Common myeloid progenitor, CD34-positive (primary cell): ENCODE measurements around the gene ILF2.

Source experiments
- CTCF ChIA-PET: fragments of 350-600 bp; sonication (Branson Sonifier 250); formaldehyde crosslinking; loops from one replicate; lab custom pipeline; 2021; ENCODE audit warnings: antibody characterized with exemption; lab: Charles Lee
- POLR2A ChIA-PET: fragments of 350-600 bp; sonication (Branson Sonifier 250); formaldehyde crosslinking; loops from one replicate; lab custom pipeline; 2021; ENCODE audit warnings: antibody characterized with exemption; lab: Charles Lee
- DNase-seq, 3 donors: peaks; one replicate each; pipeline versions ENCODE4 v3.0.0 to v3.0.0-alpha.2; 2013
- H3K27ac ChIP-seq, 2 experiments: 1 replicate in 1 of 2; 2 replicates in 1 of 2; pipeline ENCODE4 v1.7.0; 2013; ENCODE audit warnings: inconsistent platforms in 2 of 2, low read length in 2 of 2, mild to moderate bottlenecking in 2 of 2, low read depth in 1 of 2, moderate library complexity in 1 of 2; ENCODE audit not compliant: severe bottlenecking in 2 of 2, insufficient read depth in 1 of 2, poor library complexity in 1 of 2
- H3K27me3 ChIP-seq, 5 experiments: replicated peaks in 2 of 5; 1 replicate in 3 of 5; 2 replicates in 2 of 5; pipeline versions ENCODE4 v1.6.1 to v1.7.0; 2013; ENCODE audit warnings: low read length in 4 of 5, mild to moderate bottlenecking in 2 of 5, moderate library complexity in 2 of 5, inconsistent platforms in 1 of 5; ENCODE audit not compliant: insufficient read depth in 5 of 5, control insufficient read depth in 4 of 5
- H3K36me3 ChIP-seq, 4 experiments: 1 replicate in 2 of 4; 2 replicates in 2 of 4; pipeline versions ENCODE4 v1.6.1 to v1.7.0; 2013; ENCODE audit warnings: low read length in 3 of 4, control low read depth in 1 of 4, mild to moderate bottlenecking in 1 of 4; ENCODE audit not compliant: control insufficient read depth in 4 of 4, insufficient read depth in 4 of 4
- H3K4me1 ChIP-seq, 4 experiments: 1 replicate in 3 of 4; 2 replicates in 1 of 4; pipeline versions ENCODE4 v1.6.1 to v1.7.1; 2013; ENCODE audit warnings: low read length in 3 of 4, mild to moderate bottlenecking in 3 of 4, control low read depth in 1 of 4, inconsistent platforms in 1 of 4, moderate library complexity in 1 of 4; ENCODE audit not compliant: control insufficient read depth in 4 of 4, insufficient read depth in 4 of 4; ENCODE audit errors: control extremely low read depth in 1 of 4
- H3K4me3 ChIP-seq, 7 experiments: 1 replicate in 4 of 7; 2 replicates in 3 of 7; pipeline versions ENCODE4 v1.5.1 to v1.7.0; 2013; ENCODE audit warnings: mild to moderate bottlenecking in 7 of 7, low read length in 6 of 7, moderate library complexity in 6 of 7, inconsistent platforms in 2 of 7, low read depth in 2 of 7, control low read depth in 1 of 7; ENCODE audit not compliant: insufficient read depth in 4 of 7, control insufficient read depth in 1 of 7; ENCODE audit errors: extremely low read depth in 1 of 7
- H3K9me3 ChIP-seq, 5 experiments: 1 replicate in 4 of 5; 2 replicates in 1 of 5; pipeline versions ENCODE4 v1.6.1 to v1.7.1; 2013; ENCODE audit warnings: low read length in 4 of 5, mild to moderate bottlenecking in 2 of 5, inconsistent platforms in 1 of 5, low read depth in 1 of 5, moderate library complexity in 1 of 5; ENCODE audit not compliant: control insufficient read depth in 4 of 5, insufficient read depth in 2 of 5; ENCODE audit errors: control extremely low read depth in 1 of 5
- WGBS: methylation state at CpG from one replicate; pipeline ENCODE4 v1.1.5; 2013; ENCODE audit not compliant: insufficient coverage; 5-methylcytosine and 5-hydroxymethylcytosine counted together

ILF2 gene

GRCh38 chr1:153680120-153680403, 9.3 kb upstream of the ILF2 start:
- ChIA-PET POLR2A (interaction anchor here (0.9 kb wide), 1 partner anchor 47 kb away, joined by 3 read pairs; no protein-coding TSS in a partner anchor), CTCF (interaction anchor here (1.0 to 2.0 kb wide), 10 partner anchors 8 to 169 kb away, joined by 3 to 5 read pairs (median 3); no protein-coding TSS in a partner anchor)
- WGBS = 53% methylated on average over 5 of the region's 10 CpGs
- no peaks in the 10 kb centered on the region for H3K9me3 ChIP-seq
- peaks cover 5 to 43% (median 24%) of the 10 kb centered on the region in 5 experiments for H3K27me3 ChIP-seq
- peaks cover 0 to 23% (median 21%) of the 10 kb centered on the region in 4 experiments for H3K4me1 ChIP-seq
- DNase-seq = no peak
- peak overlapping the region in 3 of 7 experiments; percentile 63 to 72 (median 66) for H3K4me3 ChIP-seq
- H3K36me3 ChIP-seq = no peaks in the 10 kb centered on the region
- H3K27ac ChIP-seq = no peak overlapping the region

- CTCF ChIA-PET = interaction anchor here (1.0 to 2.3 kb wide), 11 partner anchors 8 to 169 kb away, joined by 3 to 5 read pairs (median 3); no protein-coding TSS in a partner anchor
- 3% methylated on average over 60 of the region's 73 CpGs for WGBS
- H3K4me3 ChIP-seq = peak overlapping the region; percentile 11 to 72 (median 50)
Measured at GRCh38 chr1:153679337-153680119, 8.7 kb upstream of the ILF2 start.

GRCh38 chr1:153678519-153679336, 7.9 kb upstream of the ILF2 start, which contains the start of gene NPR1:
Gene NPR1 (plus strand): TSS chr1:153678688. CDS start chr1:153679109, 421 bp downstream.
- H3K36me3 ChIP-seq = no peaks in the 10 kb centered on the region
- ChIA-PET POLR2A (no interaction called here), CTCF (interaction anchor here (0.6 to 3.6 kb wide), 11 partner anchors 9 to 168 kb away, joined by 3 to 21 read pairs (median 4); partner anchors contain the start of genes INTS3 and S100A13)
- H3K27ac ChIP-seq = no peak within 1 kb of the TSS
- peaks cover 0 to 23% (median 21%) of the 10 kb centered on the region in 4 experiments for H3K4me1 ChIP-seq
- under 1% methylated on average over 71 of the region's 78 CpGs for WGBS
- H3K4me3 ChIP-seq = peak within 1 kb of the TSS; percentile 11 to 72 (median 50)
- H3K9me3 ChIP-seq = no peaks in the 10 kb centered on the region
- DNase-seq = peak in 2 of 3 donors; percentile 39 to 50
- peaks cover 5 to 43% (median 24%) of the 10 kb centered on the region in 5 experiments for H3K27me3 ChIP-seq

More at GRCh38 chr1:153679337-153680119, 8.7 kb upstream of the ILF2 start:
- peaks cover 0 to 23% (median 21%) of the 10 kb centered on the region in 4 experiments for H3K4me1 ChIP-seq
- H3K36me3 ChIP-seq = no peaks in the 10 kb centered on the region
- POLR2A ChIA-PET = interaction anchor here (0.9 kb wide), 1 partner anchor 48 kb away, joined by 3 read pairs; no protein-coding TSS in a partner anchor
- peak; percentile 22 to 62 (median 46) for DNase-seq
- no peaks in the 10 kb centered on the region for H3K9me3 ChIP-seq
- H3K27me3 ChIP-seq = peaks cover 5 to 43% (median 24%) of the 10 kb centered on the region in 5 experiments
- H3K27ac ChIP-seq = no peak overlapping the region

GRCh38 chr1:153677718-153678518, 7.1 kb upstream of the ILF2 start:
- CTCF ChIA-PET = interaction anchor here (0.6 to 3.6 kb wide), 13 partner anchors 10 to 168 kb away, joined by 3 to 21 read pairs (median 4); partner anchors contain the start of genes INTS3, S100A13 and SLC27A3
- WGBS = 2% methylated on average over 20 of the region's 29 CpGs
- POLR2A ChIA-PET = no interaction called here
- peak; percentile 49 to 60 (median 59) for DNase-seq
- peaks cover 5 to 43% (median 24%) of the 10 kb centered on the region in 5 experiments for H3K27me3 ChIP-seq
- H3K36me3 ChIP-seq = no peaks in the 10 kb centered on the region
- H3K9me3 ChIP-seq = no peaks in the 10 kb centered on the region
- H3K4me3 ChIP-seq = peak overlapping the region in 4 of 7 experiments; percentile 43 to 72 (median 64)
- H3K4me1 ChIP-seq = peaks cover 0 to 23% (median 21%) of the 10 kb centered on the region in 4 experiments
- no peak overlapping the region for H3K27ac ChIP-seq

- Histone ChIP-seq H3K4me1 (peaks cover 4 to 21% (median 17%) of the 10 kb centered on the region in 4 experiments), H3K27me3 (peaks cover 0 to 9% (median 5%) of the 10 kb centered on the region in 5 experiments), H3K27ac (no peak overlapping the region), H3K4me3 (no peak overlapping the region), H3K9me3 (no peaks in the 10 kb centered on the region), H3K36me3 (peaks cover 0 to 13% (median 2%) of the 10 kb centered on the region in 4 experiments)
- DNase-seq = no peak
- CTCF ChIA-PET = no interaction called here
- no CpG with 5 or more reads among the region's 2 CpGs for WGBS
- POLR2A ChIA-PET = no interaction called here
Measured at GRCh38 chr1:153673511-153673910, 2.7 kb upstream of the ILF2 start.
